ENCODE data around the gene C1orf50. TPM values are rescaled to one million over a fixed set of nuclear protein-coding genes. Genes with fewer than 3 reads are reported as not detected.
A peak's percentile ranks its signal among the peaks of the same experiment; 100 is the strongest.

C1orf50 gene
- total RNA-seq, 1 donor from 2014 or later: 13.6 TPM

GRCh38 chr1:42745851-42746250, 21.2 kb upstream of the C1orf50 start:
- H3K27me3 Mint-ChIP-seq (ENCODE audit: low read depth): no peaks in the 10 kb centered on the region
- DNase-seq (ENCODE audit: low read depth, low spot score): no peak
- no peaks in the 10 kb centered on the region for H3K9me3 Mint-ChIP-seq
- TF ChIP-seq CTCF (conservative IDR thresholded peaks at IDR 0.05): no peak
- no peak overlapping the region for H3K27ac Mint-ChIP-seq (ENCODE audit: unreplicated experiment)
- no peak overlapping the region for H3K4me3 Mint-ChIP-seq
- H3K4me1 Mint-ChIP-seq: peaks cover 19% of the 10 kb centered on the region
- H3K36me3 Mint-ChIP-seq (ENCODE audit: low read depth): peaks cover 34% of the 10 kb centered on the region

DNA sequence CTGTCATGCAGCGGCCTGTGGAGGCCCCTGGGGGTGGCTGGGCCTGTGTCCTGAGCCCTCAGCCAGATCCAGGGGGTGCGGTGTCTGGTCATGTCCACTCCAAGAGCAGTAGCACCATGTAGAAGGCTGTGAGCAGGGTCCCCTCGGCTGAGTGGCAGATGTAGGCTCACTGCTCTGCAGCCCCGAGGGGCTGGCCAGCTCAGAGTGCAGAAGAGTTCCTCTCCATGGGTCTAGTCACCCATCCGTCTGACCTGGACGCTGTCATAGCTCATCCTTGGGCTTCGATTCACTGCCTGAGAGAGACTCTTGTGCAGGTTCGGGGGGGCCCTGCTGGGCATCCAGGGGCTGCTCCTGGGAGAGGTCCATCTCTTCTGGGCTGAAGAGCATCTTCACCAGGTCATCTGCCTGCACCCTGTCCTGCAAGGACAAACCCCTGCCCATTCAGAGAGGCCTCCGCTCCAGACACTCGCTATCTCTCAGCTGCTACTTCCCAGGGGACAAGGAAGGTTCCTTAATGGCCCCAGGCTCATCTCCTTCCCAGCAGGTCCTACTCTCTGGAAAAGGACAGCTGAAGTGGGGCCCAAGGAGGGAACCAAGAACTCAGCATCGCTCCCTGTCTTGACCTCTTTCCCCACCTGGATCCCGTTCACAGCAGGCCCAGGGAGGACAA, 20.5 kb upstream of the C1orf50 start:
- Mint-ChIP-seq H3K27ac (ENCODE audit: unreplicated experiment) (no peak overlapping the region), H3K36me3 (ENCODE audit: low read depth) (peaks cover 35% of the 10 kb centered on the region), H3K4me1 (peaks cover 17% of the 10 kb centered on the region), H3K4me3 (no peak overlapping the region), H3K27me3 (ENCODE audit: low read depth) (no peaks in the 10 kb centered on the region), H3K9me3 (peaks cover 1% of the 10 kb centered on the region)
- no peak for DNase-seq (ENCODE audit: low read depth, low spot score)
- no peak for TF ChIP-seq CTCF (conservative IDR thresholded peaks at IDR 0.05)

- peak; percentile 66 for DNase-seq (ENCODE audit: low read depth, low spot score)
- Mint-ChIP-seq H3K4me1 (peaks cover 16% of the 10 kb centered on the region), H3K27ac (ENCODE audit: unreplicated experiment) (no peak overlapping the region), H3K9me3 (peaks cover 5% of the 10 kb centered on the region), H3K27me3 (ENCODE audit: low read depth) (no peaks in the 10 kb centered on the region), H3K4me3 (no peak overlapping the region), H3K36me3 (ENCODE audit: low read depth) (peaks cover 41% of the 10 kb centered on the region)
- peak; percentile 69 for TF ChIP-seq CTCF (conservative IDR thresholded peaks at IDR 0.05)
Measured at GRCh38 chr1:42747125-42747524, 19.9 kb upstream of the C1orf50 start.

DNA sequence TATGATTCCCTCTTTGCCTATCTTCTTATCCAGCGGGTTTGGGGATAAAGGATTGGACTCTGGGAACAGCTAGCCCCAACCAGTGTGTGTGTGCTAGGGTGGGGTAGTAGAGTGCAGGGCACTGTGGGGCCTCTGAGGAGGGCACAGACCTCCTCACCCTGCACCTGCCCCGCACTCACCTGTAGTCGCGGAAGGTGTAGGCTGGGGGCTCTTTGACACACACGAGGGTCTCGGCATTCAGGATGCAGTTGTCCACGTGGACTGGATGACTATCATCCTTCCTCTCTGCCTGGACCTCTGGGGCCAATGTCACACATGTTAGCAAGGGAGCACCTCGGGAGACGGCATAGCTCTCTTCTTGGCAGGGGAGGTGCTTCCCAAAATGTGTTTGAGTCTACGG, 19.0 kb upstream of the C1orf50 start:
- Mint-ChIP-seq H3K27me3 (ENCODE audit: low read depth) (no peaks in the 10 kb centered on the region), H3K4me1 (peaks cover 8% of the 10 kb centered on the region), H3K27ac (ENCODE audit: unreplicated experiment) (no peak overlapping the region), H3K4me3 (no peak overlapping the region), H3K36me3 (ENCODE audit: low read depth) (peaks cover 50% of the 10 kb centered on the region), H3K9me3 (peaks cover 5% of the 10 kb centered on the region)
- TF ChIP-seq CTCF (conservative IDR thresholded peaks at IDR 0.05): no peak
- no peak for DNase-seq (ENCODE audit: low read depth, low spot score)

DNA sequence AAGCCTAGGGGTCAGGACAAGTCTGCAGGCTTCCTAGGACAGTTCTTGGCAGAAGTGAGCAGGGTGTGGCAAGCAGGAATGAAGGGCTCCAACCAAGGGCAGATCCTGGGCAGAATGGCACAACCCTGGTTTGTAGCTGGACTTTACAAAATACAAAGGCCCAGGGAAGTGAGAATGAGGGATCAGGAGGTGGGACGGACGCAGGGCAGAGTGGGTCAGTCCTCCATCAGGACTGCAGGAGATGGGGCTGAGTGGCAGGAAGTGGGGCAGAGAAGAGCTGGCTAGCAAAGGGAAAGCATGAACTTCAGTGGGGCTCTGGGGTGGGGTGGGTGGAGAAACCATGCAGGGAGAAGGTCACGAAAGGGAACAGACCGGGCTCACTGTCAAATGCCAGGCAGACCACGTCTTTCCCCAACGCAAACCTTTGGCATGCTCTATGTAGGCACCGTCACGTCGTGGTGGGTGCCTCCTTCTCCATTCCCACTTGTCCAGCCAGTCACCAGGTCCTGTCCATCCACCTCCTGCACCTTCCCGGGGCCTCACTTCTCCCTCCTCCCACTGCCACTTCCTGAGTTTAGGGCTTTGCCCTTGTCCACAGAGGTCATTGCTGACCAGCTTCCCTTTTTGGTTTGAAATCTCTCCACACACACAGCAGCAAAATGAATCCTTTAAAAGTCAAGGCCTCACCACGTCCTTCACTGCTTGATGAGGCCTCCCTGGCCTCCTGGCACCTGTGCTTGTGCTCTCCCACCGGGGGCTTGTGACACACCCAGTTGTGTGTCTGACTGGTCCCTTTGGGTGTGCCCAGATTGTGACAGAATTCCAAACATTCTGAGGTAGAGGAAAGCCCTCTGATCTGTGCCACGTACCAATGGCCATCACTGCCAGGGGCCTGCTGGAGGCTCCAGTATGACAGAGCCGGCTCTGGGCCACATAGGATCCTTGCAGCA, 18.3 kb upstream of the C1orf50 start:
- H3K9me3 Mint-ChIP-seq: peaks cover 5% of the 10 kb centered on the region
- no peak for TF ChIP-seq CTCF (conservative IDR thresholded peaks at IDR 0.05)
- DNase-seq (ENCODE audit: low read depth, low spot score): no peak
- H3K4me1 Mint-ChIP-seq: peaks cover 1% of the 10 kb centered on the region
- no peak overlapping the region for H3K27ac Mint-ChIP-seq (ENCODE audit: unreplicated experiment)
- no peak overlapping the region for H3K4me3 Mint-ChIP-seq
- H3K27me3 Mint-ChIP-seq (ENCODE audit: low read depth): no peaks in the 10 kb centered on the region
- H3K36me3 Mint-ChIP-seq (ENCODE audit: low read depth): peaks cover 54% of the 10 kb centered on the region
